ENCODE data around the gene UBAP1L. TPM values are rescaled to one million over a fixed set of nuclear protein-coding genes. Genes with fewer than 3 reads are reported as not detected.
A peak's percentile ranks its signal among the peaks of the same experiment; 100 is the strongest.
"Not testable (repeated sequence)": the region's sequence is repeated elsewhere in the genome, so short reads cannot be mapped to it uniquely, and the experiment has no call there.

UBAP1L gene
- total RNA-seq, 4 donors from 2014 or later, result 2.0 to 8.2 (median 4.4) TPM

- peak; percentile 13 to 77 (median 71) for TF ChIP-seq POLR2AphosphoS5 (IDR thresholded peaks at IDR 0.05)
- no peak for TF ChIP-seq CTCF (IDR thresholded peaks at IDR 0.05)
- Histone ChIP-seq H3K36me3 (no peaks in the 10 kb centered on the region), H3K27ac (peak overlapping the region; percentile 10 to 78 (median 62)), H3K4me3 (no peak overlapping the region), H3K9me3 (no peaks in the 10 kb centered on the region), H3K4me1 (peaks cover 0 to 12% (median 11%) of the 10 kb centered on the region in 4 donors), H3K27me3 (no peaks in the 10 kb centered on the region)
- in situ Hi-C loops (cut with MboI; ENCODE audit: low pct_ligation_motif_present in 1 of 4, low pct_unique_long_range_greater_than_20kb in 1 of 4, low sequenced_read_pairs in 3 of 4) (loop anchor here in 2 of 4 donors (10.0 kb wide), 1 partner anchor 60 kb away; no protein-coding TSS in a partner anchor), intact Hi-C loops (cut with DNase I; ENCODE audit: low total_unique reads) (no loop called here)
- DNase-seq, result peak; percentile 47
- 53 to 67% methylated on average over 3 to 5 of the region's 5 CpGs for WGBS, 2 donors (ENCODE audit: low coverage in 1 of 2)
Measured at GRCh38 chr15:65095011-65095746, 19.8 kb downstream of the UBAP1L start.

- TF ChIP-seq EP300 (IDR thresholded peaks at IDR 0.05; ENCODE audit: low read depth) (peak; percentile 37), POLR2AphosphoS5 (IDR thresholded peaks at IDR 0.05) (peak in 1 of 3 donors; percentile 36), POLR2A (IDR thresholded peaks at IDR 0.05) (no peak), CTCF (IDR thresholded peaks at IDR 0.05) (no peak)
- 89 to 90% methylated on average over 2 to 14 of the region's 14 CpGs for WGBS, 2 donors (ENCODE audit: low coverage in 1 of 2)
- peaks cover 2 to 16% (median 14%) of the 10 kb centered on the region in 4 donors for H3K4me1 ChIP-seq
- in situ Hi-C loops (cut with MboI; ENCODE audit: low pct_ligation_motif_present in 1 of 4, low pct_unique_long_range_greater_than_20kb in 1 of 4, low sequenced_read_pairs in 3 of 4), result loop anchor here in 2 of 4 donors (10.0 kb wide), 1 partner anchor 60 kb away; no protein-coding TSS in a partner anchor
- no peaks in the 10 kb centered on the region for H3K27me3 ChIP-seq
- peak overlapping the region; percentile 10 to 78 (median 62) for H3K27ac ChIP-seq
- no peaks in the 10 kb centered on the region for H3K36me3 ChIP-seq
- intact Hi-C loops (cut with DNase I; ENCODE audit: low total_unique reads), result no loop called here
- H3K4me3 ChIP-seq, result no peak overlapping the region
- H3K9me3 ChIP-seq, result no peaks in the 10 kb centered on the region
- DNase-seq, result peak; percentile 33
Measured at GRCh38 chr15:65094294-65094995, 20.6 kb downstream of the UBAP1L start.

GRCh38 chr15:65093793-65094170, 21.2 kb downstream of the UBAP1L start:
- H3K4me3 ChIP-seq; DNase-seq; H3K27me3 ChIP-seq; H3K9me3 ChIP-seq; H3K36me3 ChIP-seq; intact Hi-C loops (cut with DNase I; ENCODE audit: low total_unique reads): not testable (repeated sequence)
- Histone ChIP-seq H3K27ac (peak overlapping the region in 3 of 4 donors; percentile 62 to 78 (median 63)), H3K4me1 (peaks cover 9 to 23% (median 21%) of the 10 kb centered on the region in 4 donors)
- 93% methylated on average over 3 to 13 of the region's 13 CpGs for WGBS, 2 donors (ENCODE audit: low coverage in 1 of 2)
- in situ Hi-C loops (cut with MboI; ENCODE audit: low pct_ligation_motif_present in 1 of 4, low pct_unique_long_range_greater_than_20kb in 1 of 4, low sequenced_read_pairs in 3 of 4), result loop anchor here in 2 of 4 donors (10.0 kb wide), 1 partner anchor 59 kb away; no protein-coding TSS in a partner anchor

GRCh38 chr15:65092911-65093792, 21.8 kb downstream of the UBAP1L start:
- H3K27ac ChIP-seq, result peak overlapping the region in 3 of 4 donors; percentile 62 to 78 (median 63)

More at GRCh38 chr15:65092911-65093792, 21.8 kb downstream of the UBAP1L start:
- in situ Hi-C loops (cut with MboI; ENCODE audit: low pct_ligation_motif_present in 1 of 4, low pct_unique_long_range_greater_than_20kb in 1 of 4, low sequenced_read_pairs in 3 of 4) (loop anchor here in 2 of 4 donors (10.0 kb wide), 1 partner anchor 58 kb away; no protein-coding TSS in a partner anchor), intact Hi-C loops (cut with DNase I; ENCODE audit: low total_unique reads) (no loop called here)
- WGBS, 2 donors (ENCODE audit: low coverage in 1 of 2), result 91 to 93% methylated on average over 3 to 16 of the region's 17 CpGs
- H3K4me1 ChIP-seq, result peaks cover 15 to 29% (median 27%) of the 10 kb centered on the region in 4 donors
- no peaks in the 10 kb centered on the region for H3K27me3 ChIP-seq
- DNase-seq, result no peak
- TF ChIP-seq POLR2AphosphoS5 (IDR thresholded peaks at IDR 0.05) (no peak), POLR2A (IDR thresholded peaks at IDR 0.05) (no peak), EP300 (IDR thresholded peaks at IDR 0.05; ENCODE audit: low read depth) (no peak), CTCF (IDR thresholded peaks at IDR 0.05) (no peak)
- H3K36me3 ChIP-seq, result no peaks in the 10 kb centered on the region
- H3K9me3 ChIP-seq, result no peaks in the 10 kb centered on the region
- no peak overlapping the region for H3K4me3 ChIP-seq
